Caco-2 (cell line): ENCODE data around the gene ARHGAP19. TPM values are rescaled to one million over a fixed set of nuclear protein-coding genes. Genes with fewer than 3 reads are reported as not detected.

Experiments
- BruUV-seq: library from RNA; stranded (reverse); fragments of 400-500 nt; replicated peaks from 2 replicates; lab custom pipeline; 2021; lab: Mats Ljungman, UMichigan
- CTCF ChIA-PET: fragments of 300-600 bp; sonication (Branson Sonifier 250); formaldehyde crosslinking; loops from one replicate; lab custom pipeline; 2022; ENCODE audit warnings: antibody characterized with exemption; lab: Charles Lee
- POLR2A ChIA-PET: fragments of 300-600 bp; sonication (Branson Sonifier 250); formaldehyde crosslinking; loops from one replicate; lab custom pipeline; 2022; ENCODE audit warnings: antibody characterized with exemption; lab: Charles Lee
- DNase-seq, 2 experiments: peaks; one replicate each; pipeline versions ENCODE4 v3.0.0 to v3.0.0-alpha.2; 2020 to 2022
- H3K27me3 ChIP-seq: replicated peaks from 2 replicates; pipeline ENCODE4 v1.6.0; 2011; ENCODE audit warnings: low read length; ENCODE audit not compliant: control insufficient read depth, insufficient read depth
- H3K36me3 ChIP-seq: 2 replicates; pipeline ENCODE4 v1.5.1; 2011; ENCODE audit warnings: low read length; ENCODE audit not compliant: control insufficient read depth, insufficient read depth
- H3K4me1 ChIP-seq: fragments of 250-450 bp; sonication (Bioruptor Pico); 2 replicates; pipeline ENCODE4 v1.5.1; 2020; ENCODE audit warnings: mild to moderate bottlenecking
- H3K4me3 ChIP-seq: 2 replicates; pipeline ENCODE4 v1.5.1; 2011; ENCODE audit warnings: low read depth, mild to moderate bottlenecking, control low read depth, low read length
- H3K9me3 ChIP-seq: fragments of 250-450 bp; sonication (Bioruptor Pico); 2 replicates; pipeline ENCODE4 v1.5.1; 2020; ENCODE audit warnings: mild to moderate bottlenecking, moderate library complexity
- H3K27ac Mint-ChIP-seq: one replicate; pipeline ENCODE4 v1.8.0; 2022; ENCODE audit warnings: mixed read lengths; ENCODE audit not compliant: unreplicated experiment
- H3K27me3 Mint-ChIP-seq: one replicate; pipeline ENCODE4 v1.8.0; 2022; ENCODE audit warnings: mixed read lengths; ENCODE audit not compliant: insufficient read depth, unreplicated experiment
- H3K36me3 Mint-ChIP-seq: one replicate; pipeline ENCODE4 v1.8.0; 2022; ENCODE audit warnings: mild to moderate bottlenecking, mixed read lengths; ENCODE audit not compliant: insufficient read depth, unreplicated experiment
- H3K4me1 Mint-ChIP-seq: one replicate; pipeline ENCODE4 v1.8.0; 2022; ENCODE audit warnings: low read depth, mixed read lengths; ENCODE audit not compliant: unreplicated experiment
- H3K4me3 Mint-ChIP-seq: one replicate; pipeline ENCODE4 v1.8.0; 2022; ENCODE audit warnings: mild to moderate bottlenecking, moderate library complexity, mixed read lengths; ENCODE audit not compliant: unreplicated experiment
- H3K9me3 Mint-ChIP-seq: one replicate; pipeline ENCODE4 v1.8.0; 2022; ENCODE audit warnings: mixed read lengths; ENCODE audit not compliant: unreplicated experiment
- CTCF ChIP-seq, 2 experiments: fragments of 200-600 bp in 1 of 2; IDR thresholded peaks; 1 replicate in 1 of 2; 2 replicates in 1 of 2; pipeline versions ENCODE4 v1.5.1 to v1.8.0; 2011 to 2022; ENCODE audit warnings: antibody characterized with exemption in 1 of 2, control low read depth in 1 of 2, inconsistent platforms in 1 of 2, low read depth in 1 of 2, low read length in 1 of 2, mild to moderate bottlenecking in 1 of 2, moderate library complexity in 1 of 2; ENCODE audit not compliant: insufficient read depth in 1 of 2, severe bottlenecking in 1 of 2, unreplicated experiment in 1 of 2
- intact Hi-C: fragments of 100-400 bp; cut with micrococcal nuclease; formaldehyde crosslinking; loops from one replicate; pipeline ENCODE4 v1.10.0; 2022; ENCODE audit not compliant: unreplicated experiment
- total RNA-seq: library from RNA; stranded (reverse); gene quantifications from 2 replicates; pipeline ENCODE4 v1.2.3, GENCODE V29; 2022

Gene ARHGAP19
- total RNA-seq, 1 experiment from 2014 or later = 13.9 TPM

DNA sequence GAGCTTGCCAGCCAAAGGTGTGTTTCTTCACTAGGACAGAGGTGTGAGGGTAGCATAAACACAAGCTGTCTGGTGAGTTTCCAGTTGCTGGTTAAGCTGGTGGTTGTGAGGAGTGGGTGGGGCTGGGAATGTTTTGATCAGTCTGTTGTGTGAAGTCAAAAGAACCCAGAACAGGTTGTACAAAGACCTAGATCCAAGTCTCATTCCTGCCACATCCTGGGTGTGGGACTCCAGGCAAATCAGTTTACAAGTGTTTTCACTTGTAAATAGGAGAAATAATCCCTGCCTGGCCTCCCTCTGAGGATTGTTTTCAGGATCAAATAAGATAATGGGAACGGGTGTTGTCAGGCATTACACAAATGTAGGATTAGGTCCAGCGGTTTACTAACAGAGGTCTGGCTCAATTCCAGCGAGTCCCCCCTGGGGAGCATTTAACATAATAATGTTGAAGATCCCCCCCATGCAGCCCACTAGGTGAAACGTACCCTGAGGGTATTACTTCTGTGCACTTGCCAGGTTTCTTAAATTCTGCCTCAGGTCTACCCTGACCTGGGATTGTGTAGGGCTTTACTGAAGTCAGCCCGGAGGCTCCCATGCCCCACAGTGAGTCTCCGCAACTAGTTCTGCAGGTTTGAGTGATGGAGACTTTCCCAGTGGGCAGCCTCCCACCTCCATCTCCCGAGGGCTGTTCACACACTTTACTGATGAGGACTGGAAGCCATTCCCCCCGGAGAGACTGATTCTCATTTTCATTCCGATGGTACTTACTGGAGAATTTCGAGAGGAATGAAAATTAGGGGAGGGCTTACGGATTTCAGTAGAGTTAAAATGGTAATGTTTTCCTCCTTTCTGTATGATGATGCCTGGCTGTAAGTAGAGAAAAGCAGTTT lies 44.8 kb upstream of the ARHGAP19 start:
- no peak overlapping the region for H3K4me3 ChIP-seq
- CTCF ChIA-PET = no interaction called here

GRCh38 chr10:97336446-97336845 lies 44.0 kb upstream of the ARHGAP19 start:
- H3K27me3 Mint-ChIP-seq = no peaks in the 10 kb centered on the region
- TF ChIP-seq CTCF (IDR thresholded peaks at IDR 0.05; ENCODE audit: insufficient read depth in 1 of 2, low read depth in 1 of 2, low read length in 1 of 2, severe bottlenecking in 1 of 2, unreplicated experiment in 1 of 2) = no peak
- peak overlapping the region; percentile 11 for H3K4me3 Mint-ChIP-seq
- Histone ChIP-seq H3K4me3 (no peak overlapping the region), H3K9me3 (no peaks in the 10 kb centered on the region), H3K36me3 (no peaks in the 10 kb centered on the region), H3K4me1 (peaks cover 21% of the 10 kb centered on the region), H3K27me3 (no peaks in the 10 kb centered on the region)
- no peaks in the 10 kb centered on the region for H3K36me3 Mint-ChIP-seq
- no TSS peak for BruUV-seq
- DNase-seq = no peak
- intact Hi-C loops = no loop called here
- H3K27ac Mint-ChIP-seq = no peak overlapping the region
- H3K9me3 Mint-ChIP-seq = no peaks in the 10 kb centered on the region
- ChIA-PET CTCF (no interaction called here), POLR2A (interaction anchor here (0.6 kb wide), 1 partner anchor 312 kb away, joined by 3 read pairs; no protein-coding TSS in a partner anchor)
- H3K4me1 Mint-ChIP-seq = peaks cover 21% of the 10 kb centered on the region

More for the DNA sequence above, 44.8 kb upstream of the ARHGAP19 start:
- peak; percentile 47 to 53 for DNase-seq
- POLR2A ChIA-PET = interaction anchor here (0.6 kb wide), 1 partner anchor 313 kb away, joined by 3 read pairs; no protein-coding TSS in a partner anchor
- H3K9me3 Mint-ChIP-seq = no peaks in the 10 kb centered on the region
- no peaks in the 10 kb centered on the region for H3K27me3 Mint-ChIP-seq
- Histone ChIP-seq H3K4me1 (peaks cover 19% of the 10 kb centered on the region), H3K36me3 (no peaks in the 10 kb centered on the region), H3K27me3 (no peaks in the 10 kb centered on the region), H3K9me3 (no peaks in the 10 kb centered on the region)
- BruUV-seq = no TSS peak
- H3K4me3 Mint-ChIP-seq = peak overlapping the region; percentile 11
- intact Hi-C loops = no loop called here
- H3K4me1 Mint-ChIP-seq = peaks cover 19% of the 10 kb centered on the region
- no peak for TF ChIP-seq CTCF (IDR thresholded peaks at IDR 0.05; ENCODE audit: insufficient read depth in 1 of 2, low read depth in 1 of 2, low read length in 1 of 2, severe bottlenecking in 1 of 2, unreplicated experiment in 1 of 2)
- no peaks in the 10 kb centered on the region for H3K36me3 Mint-ChIP-seq
- H3K27ac Mint-ChIP-seq = no peak overlapping the region

GRCh38 chr10:97336006-97336405 lies 43.6 kb upstream of the ARHGAP19 start:
- Mint-ChIP-seq H3K4me3 (no peak overlapping the region), H3K27ac (no peak overlapping the region), H3K4me1 (peaks cover 21% of the 10 kb centered on the region), H3K36me3 (no peaks in the 10 kb centered on the region), H3K27me3 (no peaks in the 10 kb centered on the region), H3K9me3 (no peaks in the 10 kb centered on the region)
- no peaks in the 10 kb centered on the region for H3K27me3 ChIP-seq
- TF ChIP-seq CTCF (IDR thresholded peaks at IDR 0.05; ENCODE audit: insufficient read depth in 1 of 2, low read depth in 1 of 2, low read length in 1 of 2, severe bottlenecking in 1 of 2, unreplicated experiment in 1 of 2) = no peak
- ChIA-PET CTCF (no interaction called here), POLR2A (no interaction called here)
- intact Hi-C loops = no loop called here
- no peak overlapping the region for H3K4me3 ChIP-seq
- peaks cover 1% of the 10 kb centered on the region; the same call in 1 of the 2 replicates for H3K36me3 ChIP-seq
- no peak for DNase-seq
- H3K4me1 ChIP-seq = peaks cover 21% of the 10 kb centered on the region
- BruUV-seq = no TSS peak
- H3K9me3 ChIP-seq = no peaks in the 10 kb centered on the region
